Cortex of kidney (tissue), 1 donor: ENCODE measurements around the gene LRMDA.

ENCODE experiments used
- DNase-seq: peaks from one replicate; lab custom pipeline; 2025; lab: John Stamatoyannopoulos, UW

Gene LRMDA

DNA sequence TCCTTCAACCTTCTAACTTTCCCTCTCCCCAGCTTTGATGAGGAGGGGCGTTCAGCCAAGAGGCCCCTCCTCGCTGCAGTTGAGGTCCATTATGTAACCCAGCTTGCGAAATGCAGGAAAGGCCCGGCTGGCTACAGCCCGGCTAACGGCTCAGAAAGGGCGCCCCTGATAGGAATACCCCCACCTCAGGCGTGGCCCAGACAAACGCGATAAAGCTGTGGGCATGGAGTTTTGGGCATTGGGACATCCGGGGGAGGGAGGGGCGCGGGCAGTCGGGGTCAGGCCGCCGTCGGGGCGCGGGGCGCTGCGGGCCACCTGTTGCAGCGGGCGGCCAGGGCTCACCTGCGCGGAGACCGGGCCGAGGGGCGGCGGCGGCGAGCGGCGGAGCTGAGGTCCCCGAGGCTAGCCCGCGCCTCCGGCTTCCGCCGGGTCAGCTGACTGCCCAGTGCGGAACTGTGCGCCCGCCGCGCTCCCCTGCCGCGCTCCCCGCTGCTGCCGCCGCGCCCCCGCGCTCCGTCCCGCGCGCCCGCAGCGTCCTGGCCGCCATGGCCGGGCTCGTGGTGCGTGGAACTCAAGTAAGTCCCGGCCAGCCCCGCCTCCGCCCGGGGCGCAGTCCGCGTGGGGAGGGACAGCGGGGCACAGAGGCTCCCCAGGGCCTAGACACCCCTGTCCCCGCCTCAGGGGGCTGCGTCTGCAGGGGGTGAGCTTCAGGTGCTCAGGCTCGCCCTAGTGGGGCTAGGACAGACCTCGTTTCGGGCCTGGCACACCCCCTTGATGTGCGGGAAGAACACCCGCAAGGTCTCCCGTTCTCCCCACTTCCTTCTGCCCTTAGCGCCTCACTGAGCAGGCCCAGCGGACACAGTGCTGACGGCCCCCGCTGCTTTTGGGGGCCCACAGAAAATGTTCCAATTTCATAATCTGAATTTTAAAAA is at the start of gene LRMDA:
LRMDA (plus strand) TSS at position 445 of the 932 bp plus-strand sequence.
- no peak for DNase-seq

DNA sequence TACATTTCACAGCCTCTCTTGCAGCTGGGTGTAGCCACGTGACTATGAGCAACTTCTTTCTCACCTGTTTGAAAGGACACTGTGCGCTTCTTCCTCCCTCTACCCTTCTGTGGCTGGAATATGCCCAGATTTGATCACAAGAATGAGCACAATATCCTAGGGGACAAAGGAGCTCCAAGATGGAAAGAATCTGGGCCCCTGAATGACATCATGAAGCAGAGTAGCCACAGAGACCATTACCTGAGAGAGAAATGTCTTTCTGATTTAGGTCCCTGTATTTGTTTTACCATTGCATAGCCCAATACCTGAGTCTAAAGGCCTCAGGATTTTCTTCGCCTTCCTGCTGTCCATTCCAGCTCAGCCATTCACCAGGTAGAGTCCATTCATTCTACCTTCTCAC is 45.3 kb upstream of the LRMDA start:
- DNase-seq = no peak

DNA sequence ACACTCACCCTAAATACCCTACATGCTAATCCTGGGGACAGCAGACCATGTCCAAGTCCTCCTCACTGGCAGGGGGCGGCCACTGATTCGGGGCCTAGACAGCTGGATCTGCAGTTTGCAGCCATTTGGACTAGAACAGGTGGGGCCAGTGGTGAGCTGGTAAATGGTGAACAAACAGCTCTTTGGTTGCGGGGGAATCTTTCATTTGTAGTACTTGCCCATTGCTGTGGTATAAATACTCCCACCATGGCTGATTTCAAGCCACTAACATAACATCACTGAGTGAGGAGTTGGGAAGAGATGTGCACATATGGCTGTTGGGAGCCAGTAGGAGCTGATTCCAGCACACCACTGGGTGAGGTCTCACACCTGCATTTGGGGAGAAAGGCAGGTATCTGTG is 43.3 kb upstream of the LRMDA start:
- DNase-seq = no peak

DNA sequence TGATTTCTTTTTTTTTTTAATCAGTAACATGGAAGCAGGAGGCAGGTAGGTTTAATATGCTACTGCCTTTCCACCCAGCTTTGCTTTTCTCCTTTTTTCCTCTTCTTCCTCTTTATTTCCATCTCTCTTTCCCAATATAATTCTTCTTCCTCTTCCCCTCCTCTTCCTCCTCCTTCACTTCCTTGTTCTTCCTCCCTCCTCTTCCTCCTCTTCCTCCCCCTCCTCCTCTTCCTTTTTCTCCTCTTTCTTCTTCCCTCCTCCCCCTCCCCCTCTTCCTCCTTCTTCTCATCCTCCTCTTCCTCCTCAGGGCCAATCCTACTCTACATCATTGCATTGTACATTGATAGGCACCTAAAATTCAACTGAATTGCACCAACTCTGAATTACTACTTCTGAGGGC is 41.2 kb upstream of the LRMDA start:
- no peak for DNase-seq

DNA sequence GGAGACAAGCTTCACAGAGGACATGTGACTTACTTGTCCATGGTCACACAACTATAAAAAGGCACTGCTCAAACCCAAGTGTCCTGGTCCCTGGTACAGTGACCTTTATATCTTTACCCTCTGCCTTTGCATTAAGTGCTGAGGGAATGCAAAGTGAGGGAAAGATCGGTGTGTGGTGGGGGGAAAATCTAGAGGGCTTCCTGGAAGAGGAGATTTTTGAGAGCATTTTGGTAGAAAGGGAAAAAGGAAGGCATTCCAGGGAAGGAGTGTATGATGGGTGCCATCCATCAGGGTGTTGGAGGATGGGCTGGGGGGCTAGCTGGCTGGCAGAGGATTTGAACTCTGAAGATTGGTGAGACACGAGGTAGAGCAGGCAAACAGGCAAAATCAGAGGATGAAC is 39.2 kb upstream of the LRMDA start:
- no peak for DNase-seq

DNA sequence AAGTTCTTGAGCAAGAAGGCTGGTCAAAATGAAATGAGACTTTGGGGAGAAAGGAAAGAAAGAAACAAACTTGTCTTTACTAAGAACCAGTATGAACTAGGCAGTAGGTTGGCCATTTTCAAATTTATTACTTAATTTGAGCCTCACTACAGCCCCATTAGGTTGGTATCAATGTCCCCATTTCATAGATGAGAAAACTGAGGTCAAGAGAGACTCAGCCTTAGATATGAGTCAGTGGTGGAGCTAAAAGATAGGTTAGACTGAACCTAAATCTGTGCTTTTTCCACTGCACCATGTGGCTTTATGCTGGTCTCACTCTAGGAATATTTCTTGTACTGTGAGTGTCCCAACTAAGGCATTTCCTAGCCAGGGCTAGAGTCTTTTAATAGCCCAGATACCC is 38.7 kb upstream of the LRMDA start:
- DNase-seq = no peak

DNA sequence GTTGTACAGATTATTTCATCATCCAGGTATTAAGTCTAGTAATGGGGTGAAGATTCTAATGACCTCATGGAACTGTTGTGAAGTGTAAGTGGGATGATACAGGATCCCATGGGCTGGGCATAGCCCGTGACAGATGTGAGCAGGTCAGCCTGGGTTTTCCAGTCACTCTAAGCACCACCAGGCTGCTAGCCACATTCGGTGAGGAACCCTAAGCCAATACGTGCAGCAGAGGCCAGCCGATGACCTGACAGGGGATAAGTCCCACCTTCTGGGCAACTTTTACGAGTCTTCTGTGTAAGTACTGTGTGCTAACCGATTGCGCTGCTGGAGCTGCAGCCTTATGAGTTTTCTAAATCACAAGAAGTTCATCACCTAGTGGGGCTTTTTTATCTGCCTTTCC is 37.2 kb upstream of the LRMDA start:
- DNase-seq = no peak

DNA sequence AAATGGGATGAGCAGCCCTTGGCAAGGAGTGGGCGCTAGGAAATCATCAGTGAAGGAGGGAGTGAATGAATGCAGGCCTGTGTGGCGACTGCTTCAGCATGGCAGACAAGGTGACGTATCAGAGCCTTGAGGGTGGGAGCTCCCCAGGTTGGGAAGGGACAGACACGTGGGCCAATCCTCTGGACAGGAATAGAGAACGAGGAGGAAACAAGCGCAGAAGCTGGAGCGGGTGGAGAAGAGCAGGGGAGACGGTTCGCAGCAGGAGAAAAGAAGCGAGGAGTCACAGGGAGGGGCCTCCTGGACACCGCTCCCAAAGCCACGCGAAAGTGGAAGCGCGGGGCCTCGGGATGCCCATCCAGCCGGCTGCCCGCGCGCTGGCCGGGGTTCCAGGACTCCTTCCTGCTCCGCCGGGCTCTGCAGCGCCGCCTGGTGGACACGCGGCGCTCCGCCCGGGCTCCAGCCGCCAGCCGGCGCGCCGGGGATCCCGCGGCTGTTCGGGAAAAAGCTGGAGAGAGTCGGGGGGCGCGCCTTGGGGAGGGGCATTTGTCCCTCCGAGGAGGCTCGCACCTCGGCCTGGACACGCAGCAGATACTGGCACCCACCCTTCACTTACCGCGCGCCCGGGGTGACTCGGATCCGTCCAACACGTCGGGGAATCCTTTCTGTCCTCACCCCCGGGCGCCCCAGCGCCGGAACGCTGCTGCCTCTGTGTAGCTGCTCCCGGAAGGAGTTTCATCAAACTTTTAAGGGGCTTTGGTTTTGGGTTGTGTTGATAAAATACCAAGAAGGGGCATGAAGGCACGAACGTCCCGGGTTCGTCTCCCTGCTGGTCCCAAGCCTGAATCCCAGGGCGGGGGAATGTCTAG is 36.1 kb upstream of the LRMDA start:
- DNase-seq = no peak

DNA sequence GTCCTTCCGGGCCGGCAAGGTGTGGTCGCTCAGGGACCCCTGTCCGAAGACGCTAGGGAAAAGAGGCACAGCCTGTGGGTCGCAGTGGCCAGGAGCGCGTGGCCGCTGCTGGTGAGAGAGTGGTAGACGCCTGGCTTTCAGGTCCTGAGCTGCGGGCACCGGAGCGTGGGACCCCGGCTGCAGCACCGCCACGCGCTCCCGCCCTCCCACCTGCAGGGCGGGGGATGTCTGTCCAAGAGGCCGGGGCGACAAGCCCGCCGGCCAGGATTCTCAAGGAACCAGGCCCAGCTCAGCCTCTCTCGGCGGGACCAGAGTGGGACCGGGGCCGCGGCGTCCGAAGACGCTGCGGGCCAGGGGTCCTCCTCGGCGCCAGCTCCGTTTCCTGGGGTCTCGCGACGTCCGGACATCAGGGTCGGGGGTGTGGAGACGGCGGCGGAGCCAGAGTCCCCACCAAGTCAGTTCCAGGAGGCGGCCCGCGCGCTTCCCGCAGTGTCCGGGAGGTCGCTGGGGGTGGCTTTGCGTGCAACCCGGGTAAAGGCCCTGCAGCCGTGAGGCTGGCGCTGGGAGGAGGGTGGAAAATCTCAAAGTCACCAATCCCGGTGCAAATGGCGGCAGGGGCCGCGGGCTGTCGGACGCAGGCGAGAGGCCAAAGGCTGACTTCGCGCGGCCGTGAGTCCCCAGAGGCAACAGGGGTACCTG is 35.3 kb upstream of the LRMDA start:
- no peak for DNase-seq

DNA sequence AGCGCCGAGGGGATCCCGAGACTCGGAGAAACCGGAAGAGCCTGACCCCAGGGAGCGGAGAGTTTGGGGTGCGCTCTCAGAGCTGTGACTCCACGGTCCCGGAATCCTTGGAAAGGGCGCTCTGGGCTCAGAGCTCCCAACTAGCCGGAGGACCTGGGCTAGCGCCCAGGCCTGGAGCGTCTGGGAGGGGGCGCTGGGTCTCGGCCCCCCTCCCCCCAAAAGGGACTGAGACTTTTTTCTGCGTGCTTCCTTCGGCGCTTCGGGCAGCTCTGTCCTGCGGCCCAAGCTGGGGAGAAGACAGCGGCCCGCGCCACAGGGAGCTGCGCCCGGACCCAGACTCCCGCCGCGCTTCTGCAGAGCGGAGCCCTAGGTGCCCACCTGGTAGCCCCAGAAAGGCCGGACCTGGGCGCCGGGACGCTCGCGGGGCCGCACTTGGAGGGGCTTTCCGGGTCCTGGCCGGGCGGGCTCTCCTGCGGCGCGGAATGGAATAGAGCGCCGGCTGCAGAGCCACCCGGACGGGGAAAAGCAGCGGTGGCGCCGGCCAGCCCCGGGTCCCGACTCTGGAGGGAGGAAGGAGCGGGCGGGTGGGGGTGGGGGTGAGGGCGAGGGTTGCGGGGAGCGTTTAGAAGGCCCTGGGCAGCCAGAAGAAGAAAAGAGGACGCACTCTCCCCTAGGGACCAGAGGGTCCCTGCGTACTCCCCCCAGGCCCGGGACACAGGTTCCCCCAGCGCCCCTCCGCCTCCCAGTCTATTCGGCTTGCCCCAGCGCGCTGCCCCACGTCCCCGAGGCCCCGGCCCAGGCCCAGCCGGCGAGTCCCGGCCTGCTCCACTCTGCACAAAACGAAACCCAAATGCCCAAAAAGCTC is 34.6 kb upstream of the LRMDA start:
- no peak for DNase-seq

DNA sequence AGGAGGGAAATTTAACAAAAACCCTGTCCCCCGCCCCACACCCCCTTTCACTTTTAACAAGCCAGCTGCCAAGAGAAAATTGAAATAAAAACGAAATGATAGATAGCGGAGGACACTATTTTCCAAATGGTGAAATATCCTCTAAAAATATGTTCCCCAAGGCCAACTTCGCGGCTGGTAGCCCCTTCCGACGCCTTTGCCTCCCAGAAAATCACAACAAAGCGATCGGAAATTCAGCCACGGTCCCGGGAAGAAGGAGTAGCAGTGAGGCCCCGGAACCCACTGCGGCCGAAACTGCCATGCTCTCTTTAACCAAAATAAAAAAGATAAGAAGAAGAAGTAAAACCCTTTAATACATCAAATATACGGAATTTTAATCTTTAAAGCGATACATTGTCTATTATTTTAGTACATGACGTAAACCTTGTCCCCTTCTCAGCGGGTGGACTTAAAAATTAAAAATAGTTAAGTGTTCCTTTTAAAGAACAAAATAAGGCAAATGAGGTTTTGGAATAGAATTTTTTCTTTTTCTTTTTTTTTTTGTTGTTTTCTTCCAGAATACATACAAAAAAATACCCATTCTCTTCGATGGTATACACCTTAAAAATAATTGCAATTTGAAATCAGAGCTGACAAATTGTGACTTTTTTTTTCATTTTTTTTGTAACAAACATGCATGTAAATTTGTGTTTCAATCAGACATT is 33.8 kb upstream of the LRMDA start:
- no peak for DNase-seq

DNA sequence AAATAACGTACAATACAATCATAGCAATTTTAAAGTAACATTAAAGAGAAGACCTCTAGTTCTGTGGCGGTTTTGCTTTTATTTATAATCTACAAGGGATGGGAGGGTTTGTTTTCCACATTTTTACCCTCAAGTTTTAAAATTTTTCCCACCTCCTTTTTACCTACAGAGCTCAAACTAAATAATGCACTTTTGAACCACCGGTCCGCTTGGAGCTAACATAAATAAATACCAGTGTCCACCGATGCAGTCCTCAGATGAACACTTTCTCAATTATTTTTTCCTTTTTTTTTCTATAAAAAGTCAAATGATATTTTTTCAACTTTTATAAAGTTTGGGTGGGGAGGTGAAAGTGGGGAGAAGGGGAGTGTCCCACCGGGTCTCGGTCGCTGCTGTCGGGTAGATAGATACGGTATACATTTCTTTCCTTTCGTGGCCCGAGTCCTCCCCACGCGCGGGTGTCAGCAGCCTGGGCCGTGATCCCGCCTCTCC is 33.2 kb upstream of the LRMDA start:
- DNase-seq = no peak

DNA sequence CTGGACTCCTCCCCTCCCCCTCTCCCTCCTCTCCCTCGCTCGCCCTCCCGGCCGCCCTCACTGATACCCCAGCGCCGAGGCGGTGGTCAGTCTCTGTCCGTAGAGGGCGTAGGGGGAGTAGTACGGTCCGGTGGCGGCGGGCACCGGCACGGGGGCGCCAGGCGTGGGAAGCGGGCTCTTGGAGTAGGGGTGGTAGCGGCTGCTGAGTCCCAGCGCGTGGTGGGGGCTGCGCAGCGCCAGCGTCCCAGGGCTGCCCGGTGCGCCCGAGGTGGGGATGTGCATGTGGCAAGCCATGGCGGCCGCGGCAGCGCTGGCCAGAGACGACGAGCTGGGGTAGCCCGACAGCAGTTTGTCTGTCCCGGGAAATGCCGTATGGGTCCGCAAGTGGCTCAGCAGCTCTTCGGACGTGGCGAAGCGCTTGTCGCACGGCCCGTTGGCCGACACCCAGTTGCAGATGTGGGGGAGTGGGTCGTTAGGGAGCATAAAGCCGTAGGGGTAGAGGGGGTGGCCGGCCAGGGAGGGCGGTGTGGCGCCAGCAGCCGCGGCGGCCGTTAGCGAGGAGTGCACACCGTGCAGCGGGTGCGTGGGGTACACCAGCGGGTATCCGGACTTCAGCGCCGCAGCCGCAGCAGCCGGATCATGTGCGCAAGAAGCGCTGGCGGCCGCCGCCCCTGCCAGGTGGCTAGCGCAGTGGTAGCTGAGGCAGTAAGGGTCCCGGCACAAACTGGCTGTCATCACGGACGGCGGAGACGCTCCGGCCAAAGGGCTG is 32.5 kb upstream of the LRMDA start:
- DNase-seq = no peak

DNA sequence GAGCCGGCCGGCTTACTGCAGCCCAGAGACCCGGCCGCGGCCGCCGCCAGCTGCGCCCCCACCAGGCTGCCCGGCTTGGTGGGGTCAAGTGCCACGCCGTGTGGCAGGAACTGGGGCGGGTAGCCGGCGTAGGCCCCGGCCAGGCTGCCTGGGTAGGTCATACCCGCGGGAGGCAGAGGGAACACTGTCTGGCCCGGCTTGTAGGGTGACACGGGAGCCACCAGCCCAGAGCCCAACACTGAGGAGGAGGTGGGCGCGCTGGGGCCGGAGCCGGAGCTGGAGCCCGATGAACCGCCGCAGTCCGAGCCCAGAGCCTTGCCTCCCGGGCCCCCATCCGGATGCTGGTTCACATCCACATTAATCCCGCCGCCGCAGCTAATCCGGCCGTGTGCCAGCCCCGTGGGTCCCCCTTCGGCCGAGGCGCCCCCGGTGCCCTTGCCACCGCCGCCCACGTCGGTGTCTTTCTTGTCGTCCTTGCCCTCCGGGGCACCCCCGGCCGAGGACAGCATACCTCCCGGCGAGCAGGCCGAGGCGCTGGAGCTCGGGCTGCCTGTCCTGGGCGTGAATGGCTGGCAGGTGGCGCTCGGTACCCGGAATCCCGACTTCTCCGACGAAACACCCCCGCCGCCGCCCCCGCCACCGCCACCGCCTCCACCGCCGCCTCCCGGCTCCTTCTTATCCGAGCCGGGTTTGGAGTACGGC is 31.8 kb upstream of the LRMDA start:
- DNase-seq = no peak

DNA sequence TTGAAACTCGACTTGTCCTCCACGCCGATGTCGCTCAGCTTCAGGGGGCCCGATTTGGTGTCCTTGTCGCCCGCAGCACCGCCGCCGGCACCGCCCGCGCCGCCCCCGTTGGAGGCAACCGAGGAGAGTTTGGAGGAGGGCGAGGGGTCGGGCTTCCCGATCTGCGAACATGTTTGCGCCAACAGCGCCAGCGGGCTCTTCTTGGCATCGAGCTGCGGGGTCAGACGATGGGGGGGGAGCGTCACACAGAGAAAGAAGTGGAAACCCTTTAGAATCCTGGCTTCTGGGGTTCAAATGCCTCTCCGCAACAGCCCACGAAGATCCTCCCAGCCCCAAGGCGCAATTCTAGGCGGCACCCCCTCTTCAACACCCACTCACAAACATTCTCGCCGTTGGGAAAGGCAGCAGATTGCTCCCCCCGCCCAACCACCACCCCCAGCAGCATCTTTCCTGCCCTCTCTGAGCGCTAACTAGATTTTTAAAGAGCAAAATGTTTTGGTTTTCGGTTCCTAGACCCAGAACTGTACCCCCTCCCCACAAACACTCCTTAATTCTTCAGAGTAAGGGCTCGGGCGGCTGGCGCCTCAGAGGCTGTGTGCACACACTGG is 31.2 kb upstream of the LRMDA start:
- DNase-seq = no peak

DNA sequence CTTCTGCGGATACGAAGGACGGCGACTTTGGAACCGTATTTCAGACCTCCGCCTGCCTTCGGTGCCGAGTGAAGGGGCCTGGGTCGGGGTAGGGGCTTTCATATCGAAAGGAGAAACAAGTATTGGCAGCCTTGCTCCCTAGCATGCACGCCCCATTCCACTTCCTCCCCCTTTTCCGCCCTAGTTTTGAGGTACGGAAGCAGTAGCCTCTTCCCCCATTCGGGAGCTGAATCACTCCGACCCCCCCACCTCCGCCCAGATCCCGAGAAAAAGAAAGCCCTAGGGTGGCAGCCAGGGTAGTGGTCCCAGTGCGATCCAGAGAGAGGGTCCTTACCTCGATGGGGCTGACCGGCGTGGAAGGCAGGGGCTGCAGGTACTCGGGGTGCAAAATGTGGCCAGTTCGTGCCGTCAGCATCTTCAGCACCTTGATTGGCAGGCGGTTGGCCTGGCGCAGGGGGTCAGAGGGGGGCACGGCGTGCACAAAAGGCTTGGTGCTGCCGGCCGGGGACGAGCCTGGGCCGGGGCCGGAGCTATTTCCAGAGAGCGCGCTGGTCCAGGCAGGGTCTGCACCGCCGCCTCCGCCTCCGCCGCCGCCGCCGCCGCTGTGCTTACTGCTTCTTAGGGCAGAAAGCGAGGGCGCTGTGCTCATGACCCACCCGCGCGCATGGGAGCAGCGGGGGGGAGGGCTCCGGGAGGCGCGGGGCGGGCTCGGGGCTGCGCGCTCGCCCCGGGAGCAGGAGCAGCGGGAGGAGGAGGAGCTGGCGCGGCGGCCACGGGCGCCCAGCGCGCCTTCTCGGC is 30.5 kb upstream of the LRMDA start:
- DNase-seq = no peak

DNA sequence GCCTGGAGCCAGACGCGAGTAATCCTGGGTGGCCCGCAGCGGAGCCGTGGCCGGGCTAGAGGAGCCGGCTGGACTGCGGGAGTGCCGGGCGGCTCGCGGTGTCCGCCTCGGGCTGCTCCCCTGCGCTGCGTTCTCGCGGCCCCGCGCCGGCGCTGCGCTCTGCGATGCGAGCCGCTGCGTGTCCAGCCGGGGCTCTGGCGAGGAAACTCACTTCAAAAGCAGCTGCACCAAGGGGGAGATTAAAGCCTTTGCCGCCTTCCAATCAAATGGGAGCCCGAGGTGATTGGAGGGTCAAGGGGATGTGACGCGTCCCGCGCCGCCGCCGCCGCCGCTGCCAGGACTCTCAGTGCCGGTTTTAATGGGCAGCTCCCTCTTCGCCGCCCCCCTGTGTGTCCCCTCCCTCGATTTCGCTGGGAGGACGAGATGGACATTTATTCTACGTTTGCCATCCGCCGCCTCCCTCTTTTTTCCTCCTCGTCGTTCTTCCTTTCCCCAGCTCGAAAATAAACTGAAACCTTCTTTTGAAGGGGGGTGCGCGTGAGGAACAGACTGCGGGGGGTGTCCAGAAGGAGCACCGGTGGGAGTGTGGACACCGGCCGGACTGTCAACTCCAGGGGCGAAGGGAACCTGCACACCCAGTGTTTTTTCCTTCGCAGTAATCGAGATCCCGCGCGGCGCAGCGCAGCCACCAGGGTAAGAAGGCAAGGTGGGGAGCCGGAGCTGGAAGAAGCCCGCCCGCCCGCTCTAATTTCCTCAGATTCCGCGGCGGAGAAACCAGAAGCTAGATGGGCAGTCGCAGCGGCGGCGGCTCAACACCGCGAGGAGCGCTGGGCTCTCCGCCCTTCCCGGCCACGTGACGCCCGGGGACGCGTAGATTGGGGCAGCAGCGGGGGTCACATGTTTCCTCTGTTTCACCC is 29.6 kb upstream of the LRMDA start, which contains the start of gene ZNF503:
ZNF503 (minus strand) TSS at position 196 of the 917 bp plus-strand sequence. CDS start 345 bp downstream, outside the sequence.
- peak; percentile 38 for DNase-seq
